GM19452 (cell line): ENCODE measurements around the gene DDX56.
A peak's percentile ranks its signal among the peaks of the same experiment; 100 is the strongest.

Experiments
- ATAC-seq: cut with Tn5 transposase; IDR thresholded peaks from one replicate; pipeline ENCODE4 v1.9.1; 2021; ENCODE audit not compliant: unreplicated experiment

DDX56 gene, protein sequence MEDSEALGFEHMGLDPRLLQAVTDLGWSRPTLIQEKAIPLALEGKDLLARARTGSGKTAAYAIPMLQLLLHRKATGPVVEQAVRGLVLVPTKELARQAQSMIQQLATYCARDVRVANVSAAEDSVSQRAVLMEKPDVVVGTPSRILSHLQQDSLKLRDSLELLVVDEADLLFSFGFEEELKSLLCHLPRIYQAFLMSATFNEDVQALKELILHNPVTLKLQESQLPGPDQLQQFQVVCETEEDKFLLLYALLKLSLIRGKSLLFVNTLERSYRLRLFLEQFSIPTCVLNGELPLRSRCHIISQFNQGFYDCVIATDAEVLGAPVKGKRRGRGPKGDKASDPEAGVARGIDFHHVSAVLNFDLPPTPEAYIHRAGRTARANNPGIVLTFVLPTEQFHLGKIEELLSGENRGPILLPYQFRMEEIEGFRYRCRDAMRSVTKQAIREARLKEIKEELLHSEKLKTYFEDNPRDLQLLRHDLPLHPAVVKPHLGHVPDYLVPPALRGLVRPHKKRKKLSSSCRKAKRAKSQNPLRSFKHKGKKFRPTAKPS

GRCh38 chr7:44573464-44574286 is at the start of gene DDX56:
Gene DDX56 (minus strand): TSS chr7:44573908. CDS start chr7:44573895, 13 bp downstream.
- ATAC-seq, result peak; percentile 96

DNA sequence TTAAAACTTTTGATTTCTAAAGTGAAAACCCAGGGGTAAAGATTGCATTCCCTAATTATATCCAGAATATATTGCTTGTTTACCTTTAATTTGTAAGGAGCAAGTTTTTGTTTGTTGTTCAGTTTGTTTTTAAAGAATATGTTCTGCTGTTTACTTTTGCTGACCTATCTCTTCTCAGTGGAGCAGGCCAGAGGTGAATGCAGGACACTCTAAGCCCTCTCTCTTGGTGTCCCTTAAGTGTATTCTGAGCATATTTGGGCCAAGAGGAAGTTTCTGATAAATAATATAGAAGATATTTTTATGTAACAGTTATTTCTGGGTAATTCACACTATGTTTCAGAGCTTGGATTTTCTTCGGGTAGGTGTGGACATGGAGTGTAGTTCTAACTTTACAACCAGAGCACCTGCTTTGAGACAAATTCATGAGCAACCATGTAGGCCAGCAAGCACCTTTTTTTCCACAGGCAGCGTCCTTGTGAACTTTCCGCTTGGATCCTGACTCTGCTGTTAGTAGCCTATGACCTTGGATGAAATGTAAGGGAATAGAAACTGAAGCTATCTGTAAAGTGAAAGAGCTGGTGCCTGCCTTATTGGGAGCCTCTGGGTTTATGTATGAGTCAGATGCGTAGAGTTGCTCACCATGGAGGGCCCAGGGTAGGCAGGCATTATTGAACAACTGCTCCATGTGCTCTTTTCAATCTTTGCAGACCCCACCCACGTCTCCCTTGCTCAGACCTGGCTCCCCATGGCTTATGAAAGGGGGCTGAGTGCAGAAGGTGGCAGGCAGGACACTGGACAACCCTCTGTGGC is 48.8 kb upstream of the DDX56 start:
- peak; percentile 70 for ATAC-seq

- ATAC-seq, result no peak
Measured at GRCh38 chr7:44621750-44622103, 48.0 kb upstream of the DDX56 start.

DNA sequence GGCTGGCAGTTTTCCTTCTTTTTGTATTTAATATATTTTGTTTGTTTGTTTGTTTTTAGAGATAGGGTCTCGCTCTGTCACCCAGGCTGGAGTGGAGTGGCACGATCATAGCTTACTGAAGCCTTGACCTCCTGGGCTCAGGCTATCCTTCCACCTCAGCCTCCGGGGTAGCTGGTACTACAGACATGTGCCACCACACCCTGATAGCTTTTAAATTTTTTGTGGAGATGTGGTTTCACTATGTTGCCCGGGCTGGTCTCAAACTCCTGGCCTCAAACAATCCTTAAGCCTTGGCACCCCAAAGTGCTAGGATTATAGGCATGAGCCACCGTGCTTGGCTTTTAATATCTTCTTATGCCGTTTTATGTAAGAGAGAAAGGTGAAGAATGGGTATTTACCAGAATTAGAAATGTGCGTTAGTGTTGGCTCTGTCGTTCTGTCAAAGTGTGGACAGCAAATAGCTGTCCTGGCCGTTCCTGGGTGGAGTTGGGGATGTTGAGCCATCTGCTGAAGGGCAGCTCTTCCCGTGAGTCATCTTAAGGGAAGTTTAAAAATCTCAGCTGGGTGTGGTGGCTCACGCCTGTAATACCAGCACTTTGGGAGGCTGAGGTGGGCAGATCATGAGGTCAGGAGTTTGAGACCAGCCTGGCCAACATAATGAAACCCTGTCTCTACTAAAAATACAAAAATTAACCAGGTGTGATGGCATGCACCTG is 47.5 kb upstream of the DDX56 start:
- ATAC-seq, result no peak

DNA sequence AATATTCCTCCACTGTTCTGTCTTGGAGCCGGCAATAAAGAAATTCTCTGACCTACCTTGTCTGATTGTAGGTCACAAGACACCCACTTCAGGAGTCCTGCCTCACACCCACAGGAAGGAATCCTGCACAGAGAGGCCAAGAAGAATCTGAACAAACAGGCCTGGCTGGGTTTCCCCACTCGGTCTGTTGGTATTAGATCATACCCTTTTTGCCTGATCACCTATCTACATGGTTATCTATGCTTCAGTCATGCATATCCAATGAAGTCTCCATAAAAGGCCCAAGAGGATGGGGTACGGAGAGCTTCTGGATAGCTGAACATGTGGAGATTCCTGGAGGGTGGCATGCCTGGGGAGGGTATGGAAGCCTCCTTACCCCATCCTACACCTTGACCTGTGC is 45.0 kb upstream of the DDX56 start:
- no peak for ATAC-seq

GRCh38 chr7:44618045-44618444 is 44.3 kb upstream of the DDX56 start:
- no peak for ATAC-seq

DNA sequence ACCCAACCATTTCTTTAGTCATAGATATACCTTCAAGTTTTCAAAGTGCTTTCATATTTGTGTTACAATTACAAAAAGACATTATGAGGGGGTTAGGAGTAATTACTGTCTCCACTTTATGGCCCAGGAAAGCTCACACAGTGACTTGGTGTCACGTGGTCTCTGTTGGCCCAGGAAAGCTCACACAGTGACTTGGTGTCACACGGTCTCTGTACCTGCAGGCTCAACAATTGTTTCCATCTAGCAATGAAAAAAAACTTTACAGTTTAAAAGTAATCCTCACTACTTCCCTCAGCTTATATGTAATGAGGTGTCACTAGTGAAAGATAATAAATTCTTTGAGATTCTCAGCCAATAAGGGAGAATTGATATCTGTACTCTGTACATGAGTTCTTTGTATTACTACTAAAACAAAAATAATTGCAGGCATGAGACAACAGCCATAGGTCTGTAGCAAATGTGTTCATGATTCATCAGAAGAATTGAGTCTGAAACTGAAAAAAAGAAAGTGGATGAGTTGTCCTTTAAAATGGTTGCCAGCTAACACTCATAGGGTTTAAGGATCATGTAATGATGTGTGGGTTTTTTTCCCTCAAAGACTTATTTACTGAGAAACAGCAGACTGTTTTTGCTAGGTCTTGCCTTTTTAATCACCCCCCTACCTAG is 43.6 kb upstream of the DDX56 start:
- no peak for ATAC-seq

DNA sequence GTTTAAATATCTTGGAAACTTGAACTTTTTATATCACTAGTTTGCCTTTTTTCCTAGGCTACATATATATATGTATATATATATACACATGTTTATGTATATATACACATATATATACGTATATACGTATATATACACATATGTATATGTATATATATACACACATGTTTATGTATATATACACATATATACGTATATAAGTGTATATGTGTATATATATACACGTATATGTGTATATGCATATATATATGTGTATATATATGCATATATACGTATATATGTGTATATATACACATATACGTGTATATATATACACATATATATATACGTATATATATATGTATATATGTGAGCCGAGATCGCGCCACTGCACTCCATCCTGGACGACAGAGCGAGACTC is 42.8 kb upstream of the DDX56 start:
- ATAC-seq, result no peak

DNA sequence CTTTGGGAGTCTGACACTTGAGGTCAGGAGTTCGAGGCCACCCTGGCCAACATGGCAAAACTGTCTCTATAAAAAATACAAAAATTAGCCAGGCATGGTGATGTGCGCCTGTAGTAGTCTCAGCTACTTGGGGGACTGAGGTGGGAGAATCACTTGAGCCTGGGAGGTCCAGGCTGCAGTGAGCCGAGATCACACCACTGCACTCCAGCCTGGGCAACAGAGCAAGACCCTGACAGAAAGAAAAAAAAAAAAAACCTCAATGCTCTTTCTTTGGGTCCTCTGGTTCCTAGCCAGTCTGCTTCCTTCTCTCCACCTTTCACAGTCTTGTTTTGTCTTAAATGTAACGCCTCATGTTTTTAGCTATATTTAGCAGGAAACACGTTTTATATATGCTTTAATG is 42.1 kb upstream of the DDX56 start:
- no peak for ATAC-seq

- no peak for ATAC-seq
Measured at GRCh38 chr7:44615149-44615611, 41.5 kb upstream of the DDX56 start.

GRCh38 chr7:44609829-44610228 is 36.1 kb upstream of the DDX56 start:
- ATAC-seq, result no peak

GRCh38 chr7:44608916-44609648 is 35.4 kb upstream of the DDX56 start:
- ATAC-seq, result no peak

DNA sequence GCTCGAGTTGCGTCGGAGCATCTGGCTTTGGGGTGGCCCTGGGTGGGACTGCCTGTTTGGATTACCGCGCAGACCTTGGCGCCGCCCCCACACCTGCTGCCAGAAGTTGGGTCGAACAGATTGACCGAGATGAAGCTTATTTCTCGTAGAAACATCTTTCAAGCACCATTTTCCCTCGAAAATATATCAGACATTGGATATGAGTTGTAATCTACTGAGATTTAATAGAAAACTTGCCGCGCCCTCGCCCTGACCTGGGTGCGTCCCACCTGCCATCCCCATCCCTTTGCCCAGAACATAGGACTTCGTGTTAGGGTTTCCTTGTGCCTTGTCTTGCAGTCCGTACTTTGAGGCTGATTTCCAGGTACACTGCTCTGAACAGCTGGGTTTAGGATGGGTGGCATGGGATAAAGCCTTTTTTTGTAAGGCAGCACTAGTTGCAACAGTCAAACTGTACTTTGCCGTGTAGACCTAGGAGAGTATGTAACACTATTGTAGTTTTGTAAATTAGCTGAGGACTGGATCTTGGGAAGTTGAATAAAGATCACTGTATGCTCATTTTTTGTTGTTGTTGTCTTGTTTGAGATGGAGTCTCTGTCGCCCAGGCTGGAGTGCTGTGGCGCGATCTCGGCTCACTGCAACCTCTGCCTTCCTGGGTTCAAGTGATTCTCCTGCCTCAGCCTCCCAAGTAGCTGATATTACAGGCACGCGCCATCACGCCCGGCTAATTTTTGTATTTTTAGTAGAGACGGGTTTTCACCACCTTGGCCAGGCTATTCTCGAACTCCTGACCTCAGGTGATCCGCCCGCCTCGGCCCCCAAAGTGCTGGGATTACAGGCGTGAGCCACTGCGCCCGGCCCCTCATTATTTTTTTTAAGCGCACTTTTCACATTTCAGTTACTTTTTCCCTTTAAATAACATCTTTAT is 33.7 kb upstream of the DDX56 start:
- no peak for ATAC-seq

DNA sequence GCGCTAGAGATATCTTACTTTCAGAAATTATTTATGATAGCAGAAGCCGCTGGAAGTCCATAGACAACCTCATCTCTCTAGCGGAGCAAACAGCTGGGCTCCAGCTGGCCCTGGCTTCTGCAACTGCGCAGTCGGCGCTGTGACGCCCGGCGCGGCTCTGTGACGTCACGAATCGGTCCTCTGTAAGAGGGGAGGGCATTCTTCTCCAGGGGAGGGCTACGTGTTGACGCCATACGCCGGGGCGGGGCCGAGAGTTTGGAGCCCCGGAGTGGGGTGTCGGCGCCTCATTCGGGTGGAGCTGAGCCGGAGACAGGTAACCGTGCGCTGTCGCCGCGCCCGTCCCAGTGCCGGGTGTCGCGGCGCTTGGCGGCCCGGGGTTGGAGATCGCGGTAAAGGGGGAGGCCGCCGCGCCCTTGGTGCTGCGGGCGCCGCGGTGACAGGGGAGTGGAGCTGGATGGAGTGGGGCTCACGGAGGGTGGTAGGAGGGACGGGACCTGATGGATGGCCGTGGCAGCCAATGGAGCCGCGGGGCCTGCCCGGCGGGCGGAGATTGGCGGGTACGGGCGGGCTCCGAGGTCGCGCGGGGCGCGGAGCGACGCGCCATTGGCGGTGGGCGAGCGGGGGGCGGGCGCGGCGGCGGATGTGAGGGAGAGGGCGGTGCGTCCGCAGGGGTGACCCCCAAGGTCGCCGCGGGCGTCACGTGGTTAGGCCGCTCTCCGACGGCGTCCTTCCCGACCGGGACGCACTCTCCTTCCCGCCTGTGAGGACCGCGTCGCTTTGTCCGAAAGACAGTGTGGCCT is 32.8 kb upstream of the DDX56 start, which contains the start of gene OGDH:
TSS of gene OGDH (plus strand) at position 287 of the 800 bp plus-strand sequence. CDS start 17,717 bp downstream, outside the sequence.
- ATAC-seq, result peak; percentile 96

DNA sequence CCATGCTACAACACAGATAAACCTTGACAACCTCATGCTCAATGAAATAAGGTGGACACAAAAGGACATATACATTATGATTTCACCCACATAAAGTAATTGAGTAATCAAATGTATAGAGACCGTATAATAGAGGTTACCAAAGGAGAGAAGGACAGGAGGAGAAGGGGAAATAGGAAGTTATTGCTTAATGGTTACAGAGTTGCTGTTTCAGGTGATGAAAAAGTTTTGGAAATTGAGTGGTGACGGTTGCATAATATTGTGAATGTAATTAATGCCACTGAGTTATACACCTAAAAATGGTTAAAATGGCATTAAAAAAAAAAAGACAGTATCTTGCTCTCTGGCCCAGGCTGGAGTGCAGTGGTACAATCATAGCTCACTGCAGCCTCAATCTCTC is 31.2 kb upstream of the DDX56 start:
- no peak for ATAC-seq

- ATAC-seq, result no peak
Measured at GRCh38 chr7:44603193-44603592, 29.5 kb upstream of the DDX56 start.

- ATAC-seq, result no peak
Measured at GRCh38 chr7:44602576-44602910, 28.8 kb upstream of the DDX56 start.
